HepG2 (cell line): Measurements from ENCODE around the gene IP6K3. TPM values are rescaled to one million over a fixed set of nuclear protein-coding genes. Genes with fewer than 3 reads are reported as not detected.

Experiments used
- CBX5 ChIP-seq: sonication (generic); formaldehyde crosslinking; IDR thresholded peaks from 2 replicates; pipeline ENCODE4 v1.4.0; 2020; ENCODE audit warnings: missing genetic modification reagents, borderline replicate concordance
- GATA4 ChIP-seq: sonication (generic); IDR thresholded peaks from 2 replicates; pipeline ENCODE4 v1.6.1; 2016; ENCODE audit warnings: antibody characterized with exemption, low read depth, borderline replicate concordance
- KAT7 ChIP-seq: IDR thresholded peaks from 2 replicates; pipeline ENCODE4 v1.6.1; 2018; ENCODE audit warnings: borderline replicate concordance, missing compliant biosample characterization
- KDM2A ChIP-seq: sonication (generic); formaldehyde crosslinking; IDR thresholded peaks from 2 replicates; pipeline ENCODE4 v1.4.0; 2020; ENCODE audit warnings: low read depth, missing genetic modification reagents, borderline replicate concordance
- NFIC ChIP-seq: IDR thresholded peaks from 2 replicates; pipeline ENCODE4 v1.6.1; 2012; ENCODE audit warnings: mild to moderate bottlenecking, low read length, inconsistent platforms
- PCBP2 ChIP-seq: fragments of 200-400 bp; formaldehyde crosslinking; optimal IDR thresholded peaks from 2 replicates; pipeline ENCODE3; 2018; ENCODE audit warnings: low read length, low read depth; ENCODE audit not compliant: poor library complexity, severe bottlenecking
- SAP130 ChIP-seq: IDR thresholded peaks from 2 replicates; pipeline ENCODE4 v1.6.1; 2016; ENCODE audit warnings: low read depth
- TBX3 ChIP-seq: fragments of 450-650 bp; IDR thresholded peaks from 2 replicates; pipeline ENCODE4 v1.6.1; 2017; ENCODE audit warnings: antibody characterized with exemption, mild to moderate bottlenecking, inconsistent platforms, borderline replicate concordance
- ZNF432 ChIP-seq: sonication (generic); formaldehyde crosslinking; IDR thresholded peaks from 2 replicates; pipeline ENCODE4 v1.5.0; 2020; ENCODE audit warnings: missing genetic modification reagents, mild to moderate bottlenecking, borderline replicate concordance
- ZNF510 ChIP-seq: sonication (generic); formaldehyde crosslinking; IDR thresholded peaks from 2 replicates; pipeline ENCODE4 v1.4.0; 2020; ENCODE audit warnings: low read depth, mild to moderate bottlenecking, missing genetic modification reagents
- ZNF556 ChIP-seq: sonication (generic); formaldehyde crosslinking; IDR thresholded peaks from 2 replicates; pipeline ENCODE4 v1.4.0; 2020; ENCODE audit warnings: mild to moderate bottlenecking, missing genetic modification reagents, borderline replicate concordance
- ZNF589 ChIP-seq: sonication (generic); formaldehyde crosslinking; conservative IDR thresholded peaks from 2 replicates; pipeline ENCODE4 v1.8.0; 2022; ENCODE audit warnings: mild to moderate bottlenecking, moderate library complexity, missing genetic modification reagents
- polyA plus RNA-seq, 8 experiments: library from polyadenylated mRNA; depleted of rRNA in 3 of 8; stranded (reverse) in 7 of 8; unstranded in 1 of 8; fragments of >200 nt; fragmentation: Illumina TruSeq in 4 of 8; extraction: Trizol in 4 of 8; gene quantifications; 2 replicates each; pipeline versions ENCODE4 v1.2.1 to v1.2.3, GENCODE V29; 2011 to 2016; ENCODE audit warnings: low read depth in 4 of 8, missing spikeins in 1 of 8, mixed read lengths in 1 of 8; ENCODE audit not compliant: insufficient read depth in 1 of 8
- total RNA-seq, 5 experiments: library from RNA; depleted of rRNA; stranded (reverse); fragments of >200 nt; fragmentation: Illumina TruSeq; extraction: Trizol; gene quantifications; 2 replicates each; pipeline ENCODE4 v1.2.3, GENCODE V29; 2016; ENCODE audit warnings: low read depth in 1 of 5
- TF ChIP-seq, protein P1 (sequence below): sonication (generic); formaldehyde crosslinking; IDR thresholded peaks from 2 replicates; pipeline ENCODE4 v1.5.1; 2020; ENCODE audit warnings: mild to moderate bottlenecking, missing genetic modification reagents, borderline replicate concordance
- TF ChIP-seq, protein P2 (sequence below): sonication (generic); formaldehyde crosslinking; IDR thresholded peaks from 2 replicates; pipeline ENCODE4 v1.4.0; 2020; ENCODE audit warnings: mild to moderate bottlenecking, missing genetic modification reagents
- TF ChIP-seq, protein P3 (sequence below): sonication (generic); formaldehyde crosslinking; IDR thresholded peaks from 2 replicates; pipeline ENCODE4 v1.4.0; 2020; ENCODE audit warnings: missing genetic modification reagents
- TF ChIP-seq, protein P4 (sequence below): sonication (generic); formaldehyde crosslinking; IDR thresholded peaks from 2 replicates; pipeline ENCODE4 v1.8.0; 2022; ENCODE audit warnings: mild to moderate bottlenecking, missing genetic modification reagents, moderate library complexity

The IP6K3 gene
- total and polyA plus RNA-seq, 2 of the 13 experiments (the other 11 are each of a cell fraction or from before 2014, with no cell fraction given): 0.11 to 0.18 TPM

DNA sequence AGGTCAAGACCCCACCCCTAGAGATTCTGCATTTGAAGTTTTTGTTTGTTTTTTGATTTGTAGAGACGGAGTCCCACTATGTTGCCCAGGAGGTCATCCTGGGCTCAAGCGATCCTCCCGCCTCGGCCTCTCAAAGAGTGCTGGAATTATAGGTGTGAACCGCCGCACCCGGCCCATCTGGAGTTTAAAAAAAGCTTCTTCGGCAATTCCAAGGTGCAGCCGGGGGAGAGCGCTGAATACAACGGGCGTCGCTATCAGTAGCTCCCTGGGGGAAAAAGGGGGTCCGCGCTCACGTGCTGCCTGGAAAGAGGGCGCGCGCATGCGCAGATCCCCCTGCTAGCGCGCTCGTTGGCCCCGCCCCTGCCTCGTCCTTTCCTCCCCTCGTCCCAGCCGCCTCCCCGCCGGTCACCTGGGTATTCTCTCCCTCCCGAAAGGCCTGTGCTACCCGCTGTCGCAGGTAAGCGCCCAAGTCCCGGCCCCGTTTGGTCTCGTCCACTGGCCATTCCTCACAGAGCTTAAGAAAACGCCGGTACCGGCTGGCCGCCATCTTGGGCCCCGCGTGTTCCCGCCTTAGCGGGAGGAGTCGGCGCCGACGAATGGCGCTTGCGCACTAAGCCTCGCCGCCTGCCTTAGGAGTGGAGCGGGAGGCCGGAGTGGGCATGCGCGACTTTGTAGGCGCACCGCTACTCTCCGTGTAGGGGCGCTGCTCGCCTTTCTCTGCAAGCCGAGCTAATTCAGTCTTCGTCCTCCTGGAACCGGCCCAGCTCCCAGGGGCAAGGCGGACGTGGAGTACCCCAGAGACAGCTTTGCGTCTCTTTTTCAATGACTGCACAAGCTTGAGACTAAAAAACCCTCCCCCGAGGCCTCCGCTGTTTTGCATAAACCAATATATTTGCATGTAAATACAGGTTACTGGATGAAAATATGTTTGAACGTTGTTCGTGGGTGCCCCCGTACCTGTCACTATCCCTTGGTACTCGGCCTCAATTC, 35.3 kb downstream of the IP6K3 start, which contains the start of gene UQCC2 (continued):
- TF ChIP-seq KDM2A (CRISPR knock-in tag): peak; percentile 92
- TF ChIP-seq ZNF589: 0 out of 2 replicates have a peak, but pooled peaks have one; percentile 69
- TF ChIP-seq, protein P1, sequence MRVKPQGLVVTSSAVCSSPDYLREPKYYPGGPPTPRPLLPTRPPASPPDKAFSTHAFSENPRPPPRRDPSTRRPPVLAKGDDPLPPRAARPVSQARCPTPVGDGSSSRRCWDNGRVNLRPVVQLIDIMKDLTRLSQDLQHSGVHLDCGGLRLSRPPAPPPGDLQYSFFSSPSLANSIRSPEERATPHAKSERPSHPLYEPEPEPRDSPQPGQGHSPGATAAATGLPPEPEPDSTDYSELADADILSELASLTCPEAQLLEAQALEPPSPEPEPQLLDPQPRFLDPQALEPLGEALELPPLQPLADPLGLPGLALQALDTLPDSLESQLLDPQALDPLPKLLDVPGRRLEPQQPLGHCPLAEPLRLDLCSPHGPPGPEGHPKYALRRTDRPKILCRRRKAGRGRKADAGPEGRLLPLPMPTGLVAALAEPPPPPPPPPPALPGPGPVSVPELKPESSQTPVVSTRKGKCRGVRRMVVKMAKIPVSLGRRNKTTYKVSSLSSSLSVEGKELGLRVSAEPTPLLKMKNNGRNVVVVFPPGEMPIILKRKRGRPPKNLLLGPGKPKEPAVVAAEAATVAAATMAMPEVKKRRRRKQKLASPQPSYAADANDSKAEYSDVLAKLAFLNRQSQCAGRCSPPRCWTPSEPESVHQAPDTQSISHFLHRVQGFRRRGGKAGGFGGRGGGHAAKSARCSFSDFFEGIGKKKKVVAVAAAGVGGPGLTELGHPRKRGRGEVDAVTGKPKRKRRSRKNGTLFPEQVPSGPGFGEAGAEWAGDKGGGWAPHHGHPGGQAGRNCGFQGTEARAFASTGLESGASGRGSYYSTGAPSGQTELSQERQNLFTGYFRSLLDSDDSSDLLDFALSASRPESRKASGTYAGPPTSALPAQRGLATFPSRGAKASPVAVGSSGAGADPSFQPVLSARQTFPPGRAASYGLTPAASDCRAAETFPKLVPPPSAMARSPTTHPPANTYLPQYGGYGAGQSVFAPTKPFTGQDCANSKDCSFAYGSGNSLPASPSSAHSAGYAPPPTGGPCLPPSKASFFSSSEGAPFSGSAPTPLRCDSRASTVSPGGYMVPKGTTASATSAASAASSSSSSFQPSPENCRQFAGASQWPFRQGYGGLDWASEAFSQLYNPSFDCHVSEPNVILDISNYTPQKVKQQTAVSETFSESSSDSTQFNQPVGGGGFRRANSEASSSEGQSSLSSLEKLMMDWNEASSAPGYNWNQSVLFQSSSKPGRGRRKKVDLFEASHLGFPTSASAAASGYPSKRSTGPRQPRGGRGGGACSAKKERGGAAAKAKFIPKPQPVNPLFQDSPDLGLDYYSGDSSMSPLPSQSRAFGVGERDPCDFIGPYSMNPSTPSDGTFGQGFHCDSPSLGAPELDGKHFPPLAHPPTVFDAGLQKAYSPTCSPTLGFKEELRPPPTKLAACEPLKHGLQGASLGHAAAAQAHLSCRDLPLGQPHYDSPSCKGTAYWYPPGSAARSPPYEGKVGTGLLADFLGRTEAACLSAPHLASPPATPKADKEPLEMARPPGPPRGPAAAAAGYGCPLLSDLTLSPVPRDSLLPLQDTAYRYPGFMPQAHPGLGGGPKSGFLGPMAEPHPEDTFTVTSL (CRISPR knock-in tag): 0 out of 2 replicates have a peak, but pooled peaks have one; percentile 36
- TF ChIP-seq ZNF510 (CRISPR knock-in tag): peak; percentile 99; the same call in 1 of the 2 replicates
- TF ChIP-seq, protein P2, sequence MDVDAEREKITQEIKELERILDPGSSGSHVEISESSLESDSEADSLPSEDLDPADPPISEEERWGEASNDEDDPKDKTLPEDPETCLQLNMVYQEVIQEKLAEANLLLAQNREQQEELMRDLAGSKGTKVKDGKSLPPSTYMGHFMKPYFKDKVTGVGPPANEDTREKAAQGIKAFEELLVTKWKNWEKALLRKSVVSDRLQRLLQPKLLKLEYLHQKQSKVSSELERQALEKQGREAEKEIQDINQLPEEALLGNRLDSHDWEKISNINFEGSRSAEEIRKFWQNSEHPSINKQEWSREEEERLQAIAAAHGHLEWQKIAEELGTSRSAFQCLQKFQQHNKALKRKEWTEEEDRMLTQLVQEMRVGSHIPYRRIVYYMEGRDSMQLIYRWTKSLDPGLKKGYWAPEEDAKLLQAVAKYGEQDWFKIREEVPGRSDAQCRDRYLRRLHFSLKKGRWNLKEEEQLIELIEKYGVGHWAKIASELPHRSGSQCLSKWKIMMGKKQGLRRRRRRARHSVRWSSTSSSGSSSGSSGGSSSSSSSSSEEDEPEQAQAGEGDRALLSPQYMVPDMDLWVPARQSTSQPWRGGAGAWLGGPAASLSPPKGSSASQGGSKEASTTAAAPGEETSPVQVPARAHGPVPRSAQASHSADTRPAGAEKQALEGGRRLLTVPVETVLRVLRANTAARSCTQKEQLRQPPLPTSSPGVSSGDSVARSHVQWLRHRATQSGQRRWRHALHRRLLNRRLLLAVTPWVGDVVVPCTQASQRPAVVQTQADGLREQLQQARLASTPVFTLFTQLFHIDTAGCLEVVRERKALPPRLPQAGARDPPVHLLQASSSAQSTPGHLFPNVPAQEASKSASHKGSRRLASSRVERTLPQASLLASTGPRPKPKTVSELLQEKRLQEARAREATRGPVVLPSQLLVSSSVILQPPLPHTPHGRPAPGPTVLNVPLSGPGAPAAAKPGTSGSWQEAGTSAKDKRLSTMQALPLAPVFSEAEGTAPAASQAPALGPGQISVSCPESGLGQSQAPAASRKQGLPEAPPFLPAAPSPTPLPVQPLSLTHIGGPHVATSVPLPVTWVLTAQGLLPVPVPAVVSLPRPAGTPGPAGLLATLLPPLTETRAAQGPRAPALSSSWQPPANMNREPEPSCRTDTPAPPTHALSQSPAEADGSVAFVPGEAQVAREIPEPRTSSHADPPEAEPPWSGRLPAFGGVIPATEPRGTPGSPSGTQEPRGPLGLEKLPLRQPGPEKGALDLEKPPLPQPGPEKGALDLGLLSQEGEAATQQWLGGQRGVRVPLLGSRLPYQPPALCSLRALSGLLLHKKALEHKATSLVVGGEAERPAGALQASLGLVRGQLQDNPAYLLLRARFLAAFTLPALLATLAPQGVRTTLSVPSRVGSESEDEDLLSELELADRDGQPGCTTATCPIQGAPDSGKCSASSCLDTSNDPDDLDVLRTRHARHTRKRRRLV (CRISPR knock-in tag): no peak
- TF ChIP-seq ZNF556: peak; percentile 89
- TF ChIP-seq, protein P3, sequence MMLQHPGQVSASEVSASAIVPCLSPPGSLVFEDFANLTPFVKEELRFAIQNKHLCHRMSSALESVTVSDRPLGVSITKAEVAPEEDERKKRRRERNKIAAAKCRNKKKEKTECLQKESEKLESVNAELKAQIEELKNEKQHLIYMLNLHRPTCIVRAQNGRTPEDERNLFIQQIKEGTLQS (CRISPR knock-in tag): peak; percentile 60; the same call in 1 of the 2 replicates
- TF ChIP-seq GATA4: 0 out of 2 replicates have a peak, but pooled peaks have one; percentile 23
- no peak for TF ChIP-seq PCBP2
- no peak for TF ChIP-seq NFIC
- no peak for TF ChIP-seq ZNF432 (CRISPR knock-in tag)
- no peak; the same call in 1 of the 2 replicates for TF ChIP-seq CBX5
- TF ChIP-seq, protein P4, sequence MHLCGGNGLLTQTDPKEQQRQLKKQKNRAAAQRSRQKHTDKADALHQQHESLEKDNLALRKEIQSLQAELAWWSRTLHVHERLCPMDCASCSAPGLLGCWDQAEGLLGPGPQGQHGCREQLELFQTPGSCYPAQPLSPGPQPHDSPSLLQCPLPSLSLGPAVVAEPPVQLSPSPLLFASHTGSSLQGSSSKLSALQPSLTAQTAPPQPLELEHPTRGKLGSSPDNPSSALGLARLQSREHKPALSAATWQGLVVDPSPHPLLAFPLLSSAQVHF: peak; percentile 64
- peak; percentile 29; the same call in 1 of the 2 replicates for TF ChIP-seq TBX3
- TF ChIP-seq KAT7 (CRISPR knock-in tag): peak; percentile 95
- TF ChIP-seq SAP130 (CRISPR knock-in tag): peak; percentile 81
